C4-2B (cell line): ENCODE measurements around the gene GTF2H4.

ENCODE experiments used
- H3K27ac ChIP-seq: fragments of 450-650 bp; 2 replicates; pipeline ENCODE4 v1.5.1; 2017
- ZFX ChIP-seq: fragments of 450-650 bp; IDR thresholded peaks from 2 replicates; pipeline ENCODE4 v1.6.1; 2017
- TF ChIP-seq, protein P1 (sequence below): fragments of 450-650 bp; conservative IDR thresholded peaks from 2 replicates; pipeline ENCODE4 v1.5.1; 2017; ENCODE audit warnings: mild to moderate bottlenecking

Gene GTF2H4

DNA sequence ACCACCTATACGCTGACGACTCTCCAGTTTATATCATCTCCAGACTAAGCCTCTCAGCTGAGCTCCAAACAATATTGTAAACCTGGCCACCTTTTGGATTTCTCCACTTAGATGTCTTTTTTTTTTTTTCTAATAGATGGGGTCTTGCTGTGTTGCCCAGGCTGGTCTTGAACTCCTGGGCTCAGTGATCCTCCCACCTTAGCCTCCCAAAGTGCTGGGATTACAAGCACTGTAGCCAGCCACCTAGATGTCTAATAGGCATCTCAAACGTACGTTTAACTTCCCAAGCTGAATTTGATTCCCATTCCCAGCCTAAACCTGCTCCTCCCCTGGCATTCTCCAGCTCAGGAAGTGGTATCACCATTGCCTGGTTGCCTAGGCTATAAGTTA lies 18.5 kb upstream of the GTF2H4 start:
- H3K27ac ChIP-seq, result no peak overlapping the region
- TF ChIP-seq ZFX, result no peak
- TF ChIP-seq, protein P1, sequence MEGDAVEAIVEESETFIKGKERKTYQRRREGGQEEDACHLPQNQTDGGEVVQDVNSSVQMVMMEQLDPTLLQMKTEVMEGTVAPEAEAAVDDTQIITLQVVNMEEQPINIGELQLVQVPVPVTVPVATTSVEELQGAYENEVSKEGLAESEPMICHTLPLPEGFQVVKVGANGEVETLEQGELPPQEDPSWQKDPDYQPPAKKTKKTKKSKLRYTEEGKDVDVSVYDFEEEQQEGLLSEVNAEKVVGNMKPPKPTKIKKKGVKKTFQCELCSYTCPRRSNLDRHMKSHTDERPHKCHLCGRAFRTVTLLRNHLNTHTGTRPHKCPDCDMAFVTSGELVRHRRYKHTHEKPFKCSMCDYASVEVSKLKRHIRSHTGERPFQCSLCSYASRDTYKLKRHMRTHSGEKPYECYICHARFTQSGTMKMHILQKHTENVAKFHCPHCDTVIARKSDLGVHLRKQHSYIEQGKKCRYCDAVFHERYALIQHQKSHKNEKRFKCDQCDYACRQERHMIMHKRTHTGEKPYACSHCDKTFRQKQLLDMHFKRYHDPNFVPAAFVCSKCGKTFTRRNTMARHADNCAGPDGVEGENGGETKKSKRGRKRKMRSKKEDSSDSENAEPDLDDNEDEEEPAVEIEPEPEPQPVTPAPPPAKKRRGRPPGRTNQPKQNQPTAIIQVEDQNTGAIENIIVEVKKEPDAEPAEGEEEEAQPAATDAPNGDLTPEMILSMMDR, result no peak

DNA sequence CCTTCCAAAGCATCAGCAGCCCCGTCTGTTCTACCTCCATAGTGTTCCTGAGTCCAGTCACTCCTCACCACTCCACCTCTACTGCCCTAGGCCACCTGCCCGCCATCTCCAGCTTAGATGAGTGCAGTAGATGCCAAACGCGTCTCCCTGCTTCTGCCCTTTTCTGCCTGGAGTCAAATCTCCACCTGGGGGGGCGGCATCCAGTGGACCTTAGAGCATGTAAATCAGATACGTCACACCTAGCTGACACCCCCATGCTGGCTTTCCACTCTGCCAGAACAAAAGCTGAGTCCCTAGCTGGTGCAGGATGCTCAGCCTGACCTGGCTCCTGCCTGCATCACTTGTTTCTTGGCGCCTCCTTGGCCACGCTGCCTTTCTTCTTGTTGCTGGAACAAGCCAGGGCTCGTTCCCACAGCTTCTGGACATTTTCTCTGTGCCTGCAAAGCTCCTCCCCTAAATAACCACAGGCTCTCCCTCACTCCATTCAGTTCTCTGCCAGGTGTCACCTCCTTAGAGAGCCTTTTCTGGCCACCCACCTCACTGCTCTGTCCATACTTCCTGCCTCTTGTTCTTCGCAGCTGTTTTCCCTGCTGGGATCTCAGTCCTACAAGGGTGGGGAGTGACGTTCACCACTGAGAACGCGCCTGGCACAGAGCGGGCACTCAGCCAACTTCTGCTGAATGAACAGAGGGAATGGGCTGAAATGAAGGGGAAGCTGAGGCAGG lies 17.9 kb upstream of the GTF2H4 start:
- TF ChIP-seq ZFX, result no peak
- TF ChIP-seq, protein P1, result no peak
- no peak overlapping the region for H3K27ac ChIP-seq

- no peak overlapping the region for H3K27ac ChIP-seq
- TF ChIP-seq ZFX, result no peak
- TF ChIP-seq, protein P1, result no peak
Measured at GRCh38 chr6:30890646-30891449, 17.2 kb upstream of the GTF2H4 start.

DNA sequence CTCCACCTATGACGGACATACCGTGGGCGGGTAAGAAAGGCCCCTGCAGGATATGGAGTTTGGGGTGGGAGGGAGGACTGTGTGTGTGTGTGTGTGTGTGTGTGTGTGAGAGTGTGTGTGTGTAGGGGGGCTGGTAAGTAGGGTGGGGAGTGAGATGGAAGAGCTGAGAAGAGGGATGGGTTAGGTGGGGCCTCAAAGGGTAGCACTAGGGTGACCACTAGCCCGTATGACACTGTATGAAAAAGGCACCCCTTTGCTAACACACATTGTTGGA lies 16.6 kb upstream of the GTF2H4 start:
- TF ChIP-seq, protein P1, result no peak
- TF ChIP-seq ZFX, result no peak
- H3K27ac ChIP-seq, result no peak overlapping the region

- TF ChIP-seq ZFX, result no peak
- TF ChIP-seq, protein P1, result no peak
- no peak overlapping the region for H3K27ac ChIP-seq
Measured at GRCh38 chr6:30891816-30892538, 16.0 kb upstream of the GTF2H4 start.

GRCh38 chr6:30893001-30893591 lies 14.9 kb upstream of the GTF2H4 start:
- H3K27ac ChIP-seq, result no peak overlapping the region
- no peak for TF ChIP-seq ZFX
- TF ChIP-seq, protein P1, result no peak
